ENCODE data around the gene SLIT1.

Gene SLIT1

DNA sequence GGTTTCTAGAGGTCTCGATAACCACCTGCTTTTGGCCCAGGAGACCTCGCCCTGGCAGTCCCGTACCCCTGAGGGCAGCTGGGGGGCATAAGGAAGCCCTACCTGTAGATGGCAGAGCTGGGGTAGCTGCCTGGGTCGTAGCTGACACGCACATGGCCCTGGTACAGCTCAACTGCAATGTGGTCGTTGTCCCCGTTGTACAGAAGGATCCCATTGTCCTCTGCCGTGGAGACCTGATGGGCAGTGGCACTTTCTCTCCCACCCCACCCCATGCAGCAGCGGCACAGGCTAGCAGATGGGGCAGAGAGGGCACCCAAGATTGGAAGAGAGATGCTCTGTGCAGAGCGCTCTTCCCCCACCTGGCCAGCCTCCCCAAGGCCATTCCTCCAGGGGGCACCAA lies 181.2 kb downstream of the SLIT1 start:
- ATAC-seq, result no peak
- TF ChIP-seq, protein P1, sequence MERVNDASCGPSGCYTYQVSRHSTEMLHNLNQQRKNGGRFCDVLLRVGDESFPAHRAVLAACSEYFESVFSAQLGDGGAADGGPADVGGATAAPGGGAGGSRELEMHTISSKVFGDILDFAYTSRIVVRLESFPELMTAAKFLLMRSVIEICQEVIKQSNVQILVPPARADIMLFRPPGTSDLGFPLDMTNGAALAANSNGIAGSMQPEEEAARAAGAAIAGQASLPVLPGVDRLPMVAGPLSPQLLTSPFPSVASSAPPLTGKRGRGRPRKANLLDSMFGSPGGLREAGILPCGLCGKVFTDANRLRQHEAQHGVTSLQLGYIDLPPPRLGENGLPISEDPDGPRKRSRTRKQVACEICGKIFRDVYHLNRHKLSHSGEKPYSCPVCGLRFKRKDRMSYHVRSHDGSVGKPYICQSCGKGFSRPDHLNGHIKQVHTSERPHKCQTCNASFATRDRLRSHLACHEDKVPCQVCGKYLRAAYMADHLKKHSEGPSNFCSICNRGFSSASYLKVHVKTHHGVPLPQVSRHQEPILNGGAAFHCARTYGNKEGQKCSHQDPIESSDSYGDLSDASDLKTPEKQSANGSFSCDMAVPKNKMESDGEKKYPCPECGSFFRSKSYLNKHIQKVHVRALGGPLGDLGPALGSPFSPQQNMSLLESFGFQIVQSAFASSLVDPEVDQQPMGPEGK (CRISPR knock-in tag; IDR thresholded peaks at IDR 0.05; ENCODE audit: borderline replicate concordance), result no peak
- TF ChIP-seq ISL1 (CRISPR knock-in tag; IDR thresholded peaks at IDR 0.05) (no peak), ZNF8 (CRISPR knock-in tag; IDR thresholded peaks at IDR 0.05) (no peak), SNAI2 (CRISPR knock-in tag; IDR thresholded peaks at IDR 0.05) (no peak), ZNF70 (CRISPR knock-in tag; IDR thresholded peaks at IDR 0.05) (no peak), ZFP30 (CRISPR knock-in tag; IDR thresholded peaks at IDR 0.05) (no peak), PPARA (CRISPR knock-in tag; IDR thresholded peaks at IDR 0.05; ENCODE audit: borderline replicate concordance) (no peak), ZNF565 (CRISPR knock-in tag; conservative IDR thresholded peaks at IDR 0.05; ENCODE audit: low read depth) (no peak), ZFP3 (CRISPR knock-in tag; IDR thresholded peaks at IDR 0.05) (no peak), BACH2 (CRISPR knock-in tag; IDR thresholded peaks at IDR 0.05; ENCODE audit: borderline replicate concordance) (no peak), ARNTL (CRISPR knock-in tag; IDR thresholded peaks at IDR 0.05; ENCODE audit: borderline replicate concordance, low read depth) (no peak)

DNA sequence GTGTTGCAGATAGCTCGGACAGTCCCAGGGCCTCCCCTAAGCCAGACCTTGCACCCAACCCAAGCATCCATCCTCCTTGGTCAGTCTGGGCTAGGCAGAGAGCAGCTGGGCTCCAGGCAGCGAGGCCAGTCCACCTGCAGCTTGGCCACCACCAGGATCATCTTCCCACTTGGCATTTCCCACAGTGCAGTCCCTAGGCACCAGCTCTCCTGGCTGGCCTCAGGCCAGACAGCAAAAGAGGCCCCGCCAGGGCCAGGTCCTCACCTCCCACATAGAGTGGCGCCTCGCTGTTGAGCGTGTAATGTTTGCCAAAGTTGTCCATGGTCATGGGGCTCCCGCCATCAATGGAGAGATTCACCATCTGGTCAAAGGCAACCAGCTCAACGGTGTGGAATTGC lies 182.0 kb downstream of the SLIT1 start:
- ATAC-seq, result no peak
- TF ChIP-seq, protein P1 (CRISPR knock-in tag; IDR thresholded peaks at IDR 0.05; ENCODE audit: borderline replicate concordance), result no peak
- TF ChIP-seq SNAI2 (CRISPR knock-in tag; IDR thresholded peaks at IDR 0.05), result no peak

DNA sequence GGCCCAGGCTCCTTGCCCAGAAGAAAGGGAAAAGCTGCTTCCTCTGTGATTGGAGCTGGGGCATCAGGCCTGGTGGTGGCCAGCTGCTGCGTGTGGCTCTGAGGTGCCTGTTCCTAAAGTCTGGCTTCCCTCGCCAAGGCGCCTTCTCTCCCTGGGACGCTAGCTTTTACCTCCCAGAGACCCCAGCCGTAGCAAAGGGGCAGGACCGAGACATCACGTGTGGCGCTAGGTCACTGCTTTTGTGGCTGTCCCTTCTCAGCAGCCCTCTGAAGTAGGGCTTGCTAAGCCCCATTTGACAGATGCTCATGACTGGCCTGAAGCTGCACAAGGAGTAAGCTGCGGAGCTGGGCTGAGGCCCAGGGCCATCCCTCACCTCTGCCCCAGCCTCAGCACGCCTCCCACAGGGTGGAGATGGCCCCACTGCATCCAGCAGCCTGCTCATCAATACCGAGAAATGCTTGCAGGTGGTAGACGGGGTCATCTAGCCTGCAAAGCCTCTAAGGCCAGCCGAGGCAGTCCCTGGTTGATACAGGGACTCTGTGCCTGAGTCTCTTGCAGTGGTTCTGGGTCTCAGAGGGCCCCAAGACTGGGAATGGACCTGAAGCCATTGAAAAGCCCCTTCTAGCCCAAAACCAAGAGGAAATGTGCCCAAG lies 182.5 kb downstream of the SLIT1 start:
- ATAC-seq, result no peak
- TF ChIP-seq PPARA (CRISPR knock-in tag; IDR thresholded peaks at IDR 0.05; ENCODE audit: borderline replicate concordance), result no peak
- TF ChIP-seq ARNTL (CRISPR knock-in tag; IDR thresholded peaks at IDR 0.05; ENCODE audit: borderline replicate concordance, low read depth), result no peak
- no peak for TF ChIP-seq ZC3H10 (CRISPR knock-in tag; IDR thresholded peaks at IDR 0.05)
- TF ChIP-seq TOX (CRISPR knock-in tag; IDR thresholded peaks at IDR 0.05; ENCODE audit: borderline replicate concordance), result no peak
- TF ChIP-seq SNAI2 (CRISPR knock-in tag; IDR thresholded peaks at IDR 0.05), result no peak
- TF ChIP-seq, protein P2, sequence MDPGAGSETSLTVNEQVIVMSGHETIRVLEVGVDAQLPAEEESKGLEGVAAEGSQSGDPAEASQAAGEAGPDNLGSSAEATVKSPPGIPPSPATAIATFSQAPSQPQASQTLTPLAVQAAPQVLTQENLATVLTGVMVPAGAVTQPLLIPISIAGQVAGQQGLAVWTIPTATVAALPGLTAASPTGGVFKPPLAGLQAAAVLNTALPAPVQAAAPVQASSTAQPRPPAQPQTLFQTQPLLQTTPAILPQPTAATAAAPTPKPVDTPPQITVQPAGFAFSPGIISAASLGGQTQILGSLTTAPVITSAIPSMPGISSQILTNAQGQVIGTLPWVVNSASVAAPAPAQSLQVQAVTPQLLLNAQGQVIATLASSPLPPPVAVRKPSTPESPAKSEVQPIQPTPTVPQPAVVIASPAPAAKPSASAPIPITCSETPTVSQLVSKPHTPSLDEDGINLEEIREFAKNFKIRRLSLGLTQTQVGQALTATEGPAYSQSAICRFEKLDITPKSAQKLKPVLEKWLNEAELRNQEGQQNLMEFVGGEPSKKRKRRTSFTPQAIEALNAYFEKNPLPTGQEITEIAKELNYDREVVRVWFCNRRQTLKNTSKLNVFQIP (CRISPR knock-in tag; IDR thresholded peaks at IDR 0.05; ENCODE audit: borderline replicate concordance, low read depth), result no peak
- TF ChIP-seq TCF4 (CRISPR knock-in tag; IDR thresholded peaks at IDR 0.05; ENCODE audit: borderline replicate concordance), result no peak
- no peak for TF ChIP-seq RARB (CRISPR knock-in tag; IDR thresholded peaks at IDR 0.05)
- TF ChIP-seq, protein P3, sequence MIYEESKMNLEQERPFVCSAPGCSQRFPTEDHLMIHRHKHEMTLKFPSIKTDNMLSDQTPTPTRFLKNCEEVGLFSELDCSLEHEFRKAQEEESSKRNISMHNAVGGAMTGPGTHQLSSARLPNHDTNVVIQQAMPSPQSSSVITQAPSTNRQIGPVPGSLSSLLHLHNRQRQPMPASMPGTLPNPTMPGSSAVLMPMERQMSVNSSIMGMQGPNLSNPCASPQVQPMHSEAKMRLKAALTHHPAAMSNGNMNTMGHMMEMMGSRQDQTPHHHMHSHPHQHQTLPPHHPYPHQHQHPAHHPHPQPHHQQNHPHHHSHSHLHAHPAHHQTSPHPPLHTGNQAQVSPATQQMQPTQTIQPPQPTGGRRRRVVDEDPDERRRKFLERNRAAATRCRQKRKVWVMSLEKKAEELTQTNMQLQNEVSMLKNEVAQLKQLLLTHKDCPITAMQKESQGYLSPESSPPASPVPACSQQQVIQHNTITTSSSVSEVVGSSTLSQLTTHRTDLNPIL (CRISPR knock-in tag; IDR thresholded peaks at IDR 0.05; ENCODE audit: low read depth), result no peak
- no peak for TF ChIP-seq ZFP3 (CRISPR knock-in tag; IDR thresholded peaks at IDR 0.05)
- TF ChIP-seq OSR1 (CRISPR knock-in tag; IDR thresholded peaks at IDR 0.05), result no peak
- TF ChIP-seq ZNF565 (CRISPR knock-in tag; conservative IDR thresholded peaks at IDR 0.05; ENCODE audit: low read depth), result no peak
- TF ChIP-seq CSDC2 (CRISPR knock-in tag; IDR thresholded peaks at IDR 0.05), result no peak
- no peak for TF ChIP-seq ZNF8 (CRISPR knock-in tag; IDR thresholded peaks at IDR 0.05)
- TF ChIP-seq, protein P4, sequence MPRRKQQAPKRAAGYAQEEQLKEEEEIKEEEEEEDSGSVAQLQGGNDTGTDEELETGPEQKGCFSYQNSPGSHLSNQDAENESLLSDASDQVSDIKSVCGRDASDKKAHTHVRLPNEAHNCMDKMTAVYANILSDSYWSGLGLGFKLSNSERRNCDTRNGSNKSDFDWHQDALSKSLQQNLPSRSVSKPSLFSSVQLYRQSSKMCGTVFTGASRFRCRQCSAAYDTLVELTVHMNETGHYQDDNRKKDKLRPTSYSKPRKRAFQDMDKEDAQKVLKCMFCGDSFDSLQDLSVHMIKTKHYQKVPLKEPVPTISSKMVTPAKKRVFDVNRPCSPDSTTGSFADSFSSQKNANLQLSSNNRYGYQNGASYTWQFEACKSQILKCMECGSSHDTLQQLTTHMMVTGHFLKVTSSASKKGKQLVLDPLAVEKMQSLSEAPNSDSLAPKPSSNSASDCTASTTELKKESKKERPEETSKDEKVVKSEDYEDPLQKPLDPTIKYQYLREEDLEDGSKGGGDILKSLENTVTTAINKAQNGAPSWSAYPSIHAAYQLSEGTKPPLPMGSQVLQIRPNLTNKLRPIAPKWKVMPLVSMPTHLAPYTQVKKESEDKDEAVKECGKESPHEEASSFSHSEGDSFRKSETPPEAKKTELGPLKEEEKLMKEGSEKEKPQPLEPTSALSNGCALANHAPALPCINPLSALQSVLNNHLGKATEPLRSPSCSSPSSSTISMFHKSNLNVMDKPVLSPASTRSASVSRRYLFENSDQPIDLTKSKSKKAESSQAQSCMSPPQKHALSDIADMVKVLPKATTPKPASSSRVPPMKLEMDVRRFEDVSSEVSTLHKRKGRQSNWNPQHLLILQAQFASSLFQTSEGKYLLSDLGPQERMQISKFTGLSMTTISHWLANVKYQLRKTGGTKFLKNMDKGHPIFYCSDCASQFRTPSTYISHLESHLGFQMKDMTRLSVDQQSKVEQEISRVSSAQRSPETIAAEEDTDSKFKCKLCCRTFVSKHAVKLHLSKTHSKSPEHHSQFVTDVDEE (CRISPR knock-in tag; IDR thresholded peaks at IDR 0.05), result no peak
- no peak for TF ChIP-seq GLIS3 (CRISPR knock-in tag; IDR thresholded peaks at IDR 0.05)
- TF ChIP-seq ISL1 (CRISPR knock-in tag; IDR thresholded peaks at IDR 0.05), result no peak
- TF ChIP-seq ZNF70 (CRISPR knock-in tag; IDR thresholded peaks at IDR 0.05), result no peak
- no peak for TF ChIP-seq ESRRG (CRISPR knock-in tag; IDR thresholded peaks at IDR 0.05)
